ENCODE measurements around the gene DPF3. TPM values are rescaled to one million over a fixed set of nuclear protein-coding genes. Genes with fewer than 3 reads are reported as not detected.

Gene DPF3
- polyA plus RNA-seq, 2 of the 4 experiments (the other 2 are of a cell fraction) = 0.05 to 0.09 TPM

DNA sequence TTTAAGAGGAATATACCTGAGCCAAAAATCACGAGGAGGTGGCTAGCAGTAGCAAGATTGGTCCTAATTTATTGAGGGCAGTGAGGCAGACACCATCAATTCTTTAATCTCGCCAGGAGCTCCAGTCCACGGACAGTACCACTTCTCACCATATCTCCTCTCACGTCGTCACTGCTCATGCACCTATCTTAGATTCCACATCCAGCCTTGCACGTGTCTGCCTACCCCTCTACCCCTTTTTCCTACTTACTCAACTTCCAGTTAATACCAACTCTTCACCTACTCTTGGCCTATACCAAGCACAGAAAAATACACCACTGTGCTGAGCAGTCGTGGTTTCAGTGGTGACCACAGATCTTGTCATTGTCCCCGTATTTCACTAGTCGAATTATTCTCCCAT lies 246.1 kb downstream of the DPF3 start:
- TF ChIP-seq MAZ (IDR thresholded peaks at IDR 0.05; ENCODE audit: borderline replicate concordance, low read depth, low read length) = no peak
- Histone ChIP-seq H3K9me3 (no peaks in the 10 kb centered on the region), H3K4me2 (no peak overlapping the region), H3K4me1 (peaks cover 11% of the 10 kb centered on the region; the same call in 2 of the 3 replicates), H3K4me3 (no peak overlapping the region), H3K27ac (no peak overlapping the region)
- no peak for ATAC-seq
- FAIRE-seq = no peak
- POLR2A ChIA-PET = no interaction called here
- 69% methylated on average over 9 of the region's 9 CpGs for WGBS (ENCODE audit: missing lambda C conversion rate)
- CTCF ChIA-PET = interaction anchor here (0.8 to 1.5 kb wide), 3 partner anchors 38 to 134 kb away, joined by 3 to 7 read pairs (median 4); no protein-coding TSS in a partner anchor
- DNase-seq (ENCODE audit: low read depth in 1 of 2, low spot score in 1 of 2) = no peak

DNA sequence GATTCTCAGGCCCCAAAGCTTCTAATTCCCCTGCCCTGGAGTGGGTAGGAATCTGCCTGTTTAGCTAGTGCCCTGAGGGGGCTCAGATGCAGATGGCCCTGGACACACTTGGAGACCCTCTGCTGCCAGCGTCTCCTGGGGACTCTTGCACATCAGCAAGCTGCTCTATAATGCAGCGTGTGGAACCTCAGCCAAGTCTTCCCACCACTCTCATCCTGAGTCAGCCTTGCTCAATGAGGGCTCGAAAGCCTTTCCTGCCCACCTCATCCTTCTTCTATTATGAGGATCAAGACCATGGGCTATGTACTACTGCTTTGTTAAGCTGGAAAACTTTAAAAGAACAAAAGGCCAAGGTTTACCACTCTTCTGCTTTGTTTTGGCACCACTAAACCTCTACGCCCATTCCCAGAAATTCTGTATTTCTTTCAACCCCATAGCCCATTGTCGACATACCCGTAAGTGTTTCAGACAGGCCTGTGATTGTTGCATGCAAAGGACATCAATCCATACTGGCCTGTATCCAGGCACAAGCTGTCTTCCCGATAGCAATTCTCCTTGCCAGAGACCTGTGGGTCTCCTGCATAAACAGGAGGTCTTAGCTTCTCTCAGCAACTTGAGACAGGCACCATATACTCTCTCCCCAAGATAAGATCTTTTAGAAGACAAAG lies 246.9 kb downstream of the DPF3 start:
- peaks cover 12% of the 10 kb centered on the region; the same call in 2 of the 3 replicates for H3K4me1 ChIP-seq
- FAIRE-seq (no peak), ATAC-seq (no peak), DNase-seq (ENCODE audit: low read depth in 1 of 2, low spot score in 1 of 2) (no peak)
- no peak overlapping the region for H3K27ac ChIP-seq
- ChIA-PET CTCF (interaction anchor here (1.1 to 1.5 kb wide), 2 partner anchors 130 to 133 kb away, joined by 3 to 7 read pairs; no protein-coding TSS in a partner anchor), POLR2A (no interaction called here)
- no peak overlapping the region for H3K4me2 ChIP-seq
- no peak overlapping the region for H3K4me3 ChIP-seq
- no peaks in the 10 kb centered on the region for H3K9me3 ChIP-seq
- TF ChIP-seq CEBPB (IDR thresholded peaks at IDR 0.05) (no peak), EHMT2 (IDR thresholded peaks at IDR 0.05; ENCODE audit: low read depth) (no peak), ZNF302 (CRISPR knock-in tag; IDR thresholded peaks at IDR 0.05) (no peak), RAD21 (conservative IDR thresholded peaks at IDR 0.05 in 1 of 2, IDR thresholded peaks at IDR 0.05 in 1 of 2) (no peak)
- TF ChIP-seq, protein P1, sequence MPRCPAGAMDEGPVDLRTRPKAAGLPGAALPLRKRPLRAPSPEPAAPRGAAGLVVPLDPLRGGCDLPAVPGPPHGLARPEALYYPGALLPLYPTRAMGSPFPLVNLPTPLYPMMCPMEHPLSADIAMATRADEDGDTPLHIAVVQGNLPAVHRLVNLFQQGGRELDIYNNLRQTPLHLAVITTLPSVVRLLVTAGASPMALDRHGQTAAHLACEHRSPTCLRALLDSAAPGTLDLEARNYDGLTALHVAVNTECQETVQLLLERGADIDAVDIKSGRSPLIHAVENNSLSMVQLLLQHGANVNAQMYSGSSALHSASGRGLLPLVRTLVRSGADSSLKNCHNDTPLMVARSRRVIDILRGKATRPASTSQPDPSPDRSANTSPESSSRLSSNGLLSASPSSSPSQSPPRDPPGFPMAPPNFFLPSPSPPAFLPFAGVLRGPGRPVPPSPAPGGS (IDR thresholded peaks at IDR 0.05) = no peak
- 72% methylated on average over 7 of the region's 7 CpGs for WGBS (ENCODE audit: missing lambda C conversion rate)

DNA sequence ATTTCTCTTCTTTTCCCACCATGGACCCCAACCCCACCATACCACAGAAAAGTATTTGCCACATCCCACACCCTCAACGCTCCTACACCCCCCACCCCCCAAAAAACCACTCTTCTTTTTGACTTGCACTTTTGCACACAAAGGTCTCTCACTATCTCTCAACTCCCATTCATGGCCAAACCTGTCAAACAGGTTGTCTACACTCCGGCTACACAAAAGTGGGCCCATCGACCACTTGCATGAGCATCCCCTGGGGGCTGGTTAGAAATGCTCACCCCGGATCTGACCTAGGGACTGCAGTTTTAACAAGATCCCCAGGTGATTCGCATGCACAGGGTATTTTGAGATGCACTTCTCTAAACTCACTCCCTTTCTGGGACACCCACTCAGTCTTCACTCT lies 248.2 kb downstream of the DPF3 start:
- ChIA-PET CTCF (no interaction called here), POLR2A (no interaction called here)
- H3K4me1 ChIP-seq = peaks cover 12% of the 10 kb centered on the region; the same call in 2 of the 3 replicates
- ATAC-seq (no peak), FAIRE-seq (no peak), DNase-seq (ENCODE audit: low read depth in 1 of 2, low spot score in 1 of 2) (no peak)
- no peak overlapping the region for H3K4me2 ChIP-seq
- H3K9me3 ChIP-seq = no peaks in the 10 kb centered on the region
- no peak overlapping the region for H3K4me3 ChIP-seq
- 34% methylated on average over 5 of the region's 5 CpGs for WGBS (ENCODE audit: missing lambda C conversion rate)
- no peak overlapping the region for H3K27ac ChIP-seq
- no peak for TF ChIP-seq ZFP36 (IDR thresholded peaks at IDR 0.05; ENCODE audit: borderline replicate concordance, partially characterized antibody)
- no peak for TF ChIP-seq ESRRA (IDR thresholded peaks at IDR 0.05; ENCODE audit: borderline replicate concordance, low read length)
- TF ChIP-seq, protein P2, sequence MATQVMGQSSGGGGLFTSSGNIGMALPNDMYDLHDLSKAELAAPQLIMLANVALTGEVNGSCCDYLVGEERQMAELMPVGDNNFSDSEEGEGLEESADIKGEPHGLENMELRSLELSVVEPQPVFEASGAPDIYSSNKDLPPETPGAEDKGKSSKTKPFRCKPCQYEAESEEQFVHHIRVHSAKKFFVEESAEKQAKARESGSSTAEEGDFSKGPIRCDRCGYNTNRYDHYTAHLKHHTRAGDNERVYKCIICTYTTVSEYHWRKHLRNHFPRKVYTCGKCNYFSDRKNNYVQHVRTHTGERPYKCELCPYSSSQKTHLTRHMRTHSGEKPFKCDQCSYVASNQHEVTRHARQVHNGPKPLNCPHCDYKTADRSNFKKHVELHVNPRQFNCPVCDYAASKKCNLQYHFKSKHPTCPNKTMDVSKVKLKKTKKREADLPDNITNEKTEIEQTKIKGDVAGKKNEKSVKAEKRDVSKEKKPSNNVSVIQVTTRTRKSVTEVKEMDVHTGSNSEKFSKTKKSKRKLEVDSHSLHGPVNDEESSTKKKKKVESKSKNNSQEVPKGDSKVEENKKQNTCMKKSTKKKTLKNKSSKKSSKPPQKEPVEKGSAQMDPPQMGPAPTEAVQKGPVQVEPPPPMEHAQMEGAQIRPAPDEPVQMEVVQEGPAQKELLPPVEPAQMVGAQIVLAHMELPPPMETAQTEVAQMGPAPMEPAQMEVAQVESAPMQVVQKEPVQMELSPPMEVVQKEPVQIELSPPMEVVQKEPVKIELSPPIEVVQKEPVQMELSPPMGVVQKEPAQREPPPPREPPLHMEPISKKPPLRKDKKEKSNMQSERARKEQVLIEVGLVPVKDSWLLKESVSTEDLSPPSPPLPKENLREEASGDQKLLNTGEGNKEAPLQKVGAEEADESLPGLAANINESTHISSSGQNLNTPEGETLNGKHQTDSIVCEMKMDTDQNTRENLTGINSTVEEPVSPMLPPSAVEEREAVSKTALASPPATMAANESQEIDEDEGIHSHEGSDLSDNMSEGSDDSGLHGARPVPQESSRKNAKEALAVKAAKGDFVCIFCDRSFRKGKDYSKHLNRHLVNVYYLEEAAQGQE (IDR thresholded peaks at IDR 0.05) = no peak
- TF ChIP-seq, protein P3, sequence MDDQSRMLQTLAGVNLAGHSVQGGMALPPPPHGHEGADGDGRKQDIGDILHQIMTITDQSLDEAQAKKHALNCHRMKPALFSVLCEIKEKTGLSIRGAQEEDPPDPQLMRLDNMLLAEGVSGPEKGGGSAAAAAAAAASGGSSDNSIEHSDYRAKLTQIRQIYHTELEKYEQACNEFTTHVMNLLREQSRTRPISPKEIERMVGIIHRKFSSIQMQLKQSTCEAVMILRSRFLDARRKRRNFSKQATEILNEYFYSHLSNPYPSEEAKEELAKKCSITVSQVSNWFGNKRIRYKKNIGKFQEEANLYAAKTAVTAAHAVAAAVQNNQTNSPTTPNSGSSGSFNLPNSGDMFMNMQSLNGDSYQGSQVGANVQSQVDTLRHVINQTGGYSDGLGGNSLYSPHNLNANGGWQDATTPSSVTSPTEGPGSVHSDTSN (IDR thresholded peaks at IDR 0.05) = no peak
- TF ChIP-seq HOXB5 (CRISPR knock-in tag; IDR thresholded peaks at IDR 0.05) = no peak

Measured in A549 (cell line).